HG02678 (cell line): ENCODE results near the gene RTCA.
"Not testable (repeated sequence)": the region's sequence is repeated elsewhere in the genome, so short reads cannot be mapped to it uniquely, and the experiment has no call there.

ENCODE experiments used
- ATAC-seq: cut with Tn5 transposase; IDR thresholded peaks from one replicate; pipeline ENCODE4 v1.9.1; 2021; ENCODE audit warnings: mild to moderate bottlenecking, moderate library complexity; ENCODE audit not compliant: unreplicated experiment

Gene RTCA

DNA sequence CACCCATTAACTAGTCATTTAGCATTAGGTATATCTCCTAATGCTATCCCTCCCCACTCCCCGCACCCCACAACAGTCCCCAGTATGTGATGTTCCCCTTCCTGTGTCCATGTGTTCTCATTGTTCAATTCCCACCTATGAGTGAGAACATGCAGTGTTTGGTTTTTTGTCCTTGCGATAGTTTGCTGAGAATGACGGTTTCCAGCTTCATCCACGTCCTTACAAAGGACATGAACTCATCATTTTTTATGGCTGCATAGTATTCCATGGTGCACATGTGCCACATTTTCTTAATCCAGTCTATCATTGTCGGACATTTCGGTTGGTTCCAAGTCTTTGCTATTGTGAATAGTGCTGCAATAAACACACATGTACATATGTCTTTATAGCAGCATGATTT is 7.6 kb upstream of the RTCA start:
- ATAC-seq, result not testable (repeated sequence)

DNA sequence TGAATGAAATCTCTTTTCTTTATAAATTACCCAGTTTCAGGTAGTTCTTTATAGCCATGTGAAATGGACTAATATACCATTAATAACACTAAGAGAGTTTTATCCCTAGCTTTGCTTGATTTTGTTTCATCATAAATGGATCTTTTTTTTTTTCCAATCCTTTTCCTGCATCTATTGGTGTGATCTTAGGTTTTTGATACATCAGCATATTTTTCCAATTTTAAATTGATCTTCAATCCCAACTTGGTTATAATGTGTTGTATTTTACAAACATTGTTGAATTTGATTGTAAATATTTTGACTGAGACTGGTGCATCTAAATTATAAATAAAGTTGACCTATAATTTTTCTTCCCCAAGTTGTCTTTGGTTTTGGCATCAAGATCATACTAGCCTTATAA is 4.3 kb upstream of the RTCA start:
- ATAC-seq, result no peak

DNA sequence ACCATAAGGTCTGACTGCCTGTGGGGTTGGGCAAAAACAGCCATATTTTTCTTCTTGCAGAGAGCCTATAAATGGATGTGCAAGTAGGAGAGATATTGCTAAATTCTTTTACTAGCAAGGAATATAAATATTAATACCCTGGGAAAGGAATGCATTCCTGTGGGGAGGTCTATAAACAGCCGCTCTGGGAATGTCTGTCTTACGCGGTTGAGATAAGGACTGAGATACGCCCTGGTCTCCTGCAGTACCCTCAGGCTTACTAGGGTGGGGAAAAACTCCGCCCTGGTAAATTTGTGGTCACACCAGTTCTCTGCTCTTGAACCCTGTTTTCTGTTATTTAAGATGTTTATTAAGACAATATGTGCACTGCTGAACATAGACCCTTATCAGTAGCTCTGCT is 1.9 kb upstream of the RTCA start:
- not testable (repeated sequence) for ATAC-seq

DNA sequence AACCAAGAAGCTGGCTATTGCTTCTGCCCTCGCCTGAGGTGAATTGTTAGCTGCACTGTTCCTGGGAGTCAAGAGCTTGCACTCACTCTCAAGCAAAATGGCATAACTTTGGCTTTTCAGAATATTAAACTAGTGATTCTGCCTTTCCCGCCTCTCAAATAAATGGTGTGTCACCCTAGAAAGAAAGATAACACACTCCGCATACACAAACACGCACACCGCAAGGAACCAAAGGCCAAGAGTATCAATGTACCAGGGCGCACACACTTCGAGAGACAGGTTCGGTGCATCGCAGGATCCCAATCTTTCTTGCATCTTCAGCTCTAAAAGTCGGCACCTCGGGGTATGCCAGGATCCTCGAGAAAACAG is 470 bp upstream of the RTCA start:
- ATAC-seq, result peak; percentile 29

DNA sequence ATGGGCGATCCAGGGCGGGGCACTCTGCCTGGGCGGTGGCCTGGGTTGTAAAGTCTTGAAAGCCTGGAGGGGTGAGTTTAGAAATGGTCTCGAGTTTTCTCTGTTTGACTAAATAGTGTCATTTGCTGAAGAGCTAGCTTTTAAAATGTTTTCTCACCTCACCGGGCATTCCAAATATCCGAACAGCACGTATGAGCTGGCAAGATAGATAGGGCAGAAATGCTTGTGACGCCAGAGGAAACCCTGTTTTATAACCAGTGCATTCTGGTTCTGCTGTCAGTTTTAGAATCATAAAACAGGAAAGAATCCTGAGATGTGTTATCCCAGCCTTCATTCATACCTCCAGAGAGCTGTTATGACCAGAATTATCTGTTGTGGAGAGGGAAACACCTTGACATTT is 725 bp downstream of the RTCA start:
- peak; percentile 16 for ATAC-seq

DNA sequence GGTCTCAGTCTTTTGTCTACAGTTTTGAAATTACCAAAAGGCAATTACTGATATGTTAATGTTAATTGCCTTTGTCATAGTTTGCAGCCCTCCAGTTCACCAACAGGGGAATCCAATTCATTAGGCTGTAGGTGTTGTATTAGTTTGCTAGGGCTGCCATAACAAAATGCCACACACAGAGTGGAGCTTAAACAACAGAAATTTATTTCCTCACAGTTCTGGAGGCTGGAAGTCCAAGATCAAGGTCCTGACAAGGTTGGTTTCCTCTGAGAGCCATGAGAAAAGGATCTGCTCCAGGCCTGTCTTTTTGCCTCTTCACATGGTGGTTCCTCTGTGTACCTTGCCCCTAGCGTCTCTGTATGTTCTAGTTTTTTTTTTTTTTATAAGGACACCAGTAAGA is 1.3 kb downstream of the RTCA start:
- ATAC-seq, result no peak

DNA sequence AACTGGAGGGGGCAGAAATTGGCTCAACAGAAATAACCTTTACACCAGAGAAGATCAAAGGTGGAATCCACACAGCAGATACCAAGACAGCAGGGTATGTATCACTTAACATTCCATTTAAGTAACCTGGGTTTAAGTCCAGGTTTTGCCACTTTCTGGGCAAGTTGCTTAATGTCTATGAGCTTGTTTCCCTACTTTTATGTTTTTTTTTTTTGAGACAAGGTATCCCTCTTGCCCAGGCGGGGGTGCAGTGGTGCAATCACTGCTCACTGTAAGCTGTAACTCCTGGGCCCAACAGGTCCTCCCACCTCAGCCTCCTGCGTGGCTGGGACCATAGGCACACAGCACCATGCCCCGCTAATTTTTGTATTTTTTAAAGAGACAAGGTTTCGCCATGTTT is 2.2 kb downstream of the RTCA start:
- ATAC-seq, result no peak

DNA sequence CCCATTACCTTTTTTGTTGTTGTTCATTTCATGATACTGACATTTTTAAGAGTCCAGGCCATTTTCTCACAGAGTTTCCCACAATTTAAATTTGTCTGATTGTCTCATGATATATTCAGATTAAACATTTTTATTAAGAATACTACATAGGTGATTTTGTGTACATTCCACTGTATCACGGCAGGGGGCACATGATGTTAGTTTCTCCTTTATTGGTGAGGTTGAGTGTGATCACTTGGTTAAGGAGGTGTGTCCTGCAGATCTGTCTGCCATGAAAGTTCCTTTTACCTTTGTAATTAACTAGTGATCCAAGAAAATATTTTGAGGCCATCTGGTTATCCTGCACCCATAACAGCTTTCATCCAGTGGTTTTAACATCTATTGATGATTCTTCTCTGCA is 11.8 kb downstream of the RTCA start:
- ATAC-seq, result no peak

DNA sequence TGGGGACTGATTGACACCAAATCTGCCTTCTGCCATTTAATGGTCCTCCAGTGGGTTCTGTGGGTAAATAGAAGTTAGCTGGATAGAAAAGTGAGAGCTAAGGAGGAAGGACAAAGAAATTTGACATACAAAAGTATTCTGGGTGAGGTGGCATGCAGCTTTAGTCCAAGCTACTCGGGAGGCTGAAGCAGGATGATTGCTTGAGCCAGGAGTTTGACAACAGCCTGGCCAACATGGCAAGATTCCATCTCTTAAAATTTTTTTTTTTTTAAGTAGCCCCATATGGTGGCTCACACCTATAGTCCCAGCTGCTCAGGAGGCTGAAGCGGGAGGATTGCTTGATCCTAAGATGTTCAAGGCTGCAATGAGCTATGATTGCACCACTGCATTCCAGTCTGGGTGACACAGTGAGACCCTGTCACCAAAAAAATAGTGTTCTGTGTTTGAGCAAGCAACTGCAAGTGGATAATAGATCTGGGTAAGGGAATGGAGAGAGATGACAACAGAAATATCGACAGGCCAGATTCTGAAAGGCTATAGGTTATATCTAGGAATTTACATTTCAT is 13.4 kb downstream of the RTCA start:
- no peak for ATAC-seq

DNA sequence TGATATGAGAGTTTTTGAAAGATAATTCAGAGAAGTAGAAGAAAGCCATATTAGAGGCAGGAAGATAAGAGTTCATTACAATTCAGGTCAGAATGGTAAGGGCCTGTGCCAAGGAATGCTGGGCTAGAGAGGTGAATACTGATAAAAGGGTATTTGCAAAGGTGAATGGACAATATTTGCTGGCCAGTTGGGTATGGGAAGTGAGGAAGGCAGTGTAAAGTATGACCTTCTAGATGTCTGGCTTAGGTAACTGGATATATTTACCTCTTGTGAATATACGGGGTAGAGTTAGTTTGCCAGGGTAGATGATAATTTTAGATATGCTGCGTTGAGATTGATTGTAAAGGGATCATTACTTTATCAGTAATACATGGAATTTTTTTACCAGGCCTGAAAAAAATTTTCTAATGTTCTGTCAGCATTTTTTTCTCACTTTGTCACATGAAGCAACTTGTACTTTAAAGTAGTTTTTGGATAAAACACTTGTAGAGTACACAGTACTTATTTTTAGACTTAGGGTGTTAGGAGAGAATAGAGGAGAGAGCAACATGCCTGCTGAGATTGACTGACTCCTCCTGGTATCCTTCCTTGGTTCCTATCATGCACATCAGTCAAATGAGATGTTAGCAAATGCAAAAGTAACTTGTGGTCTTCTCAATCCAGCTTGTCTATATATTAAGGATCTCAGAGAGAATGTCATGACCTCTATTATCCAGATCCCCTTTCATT is 14.1 kb downstream of the RTCA start:
- ATAC-seq, result no peak

DNA sequence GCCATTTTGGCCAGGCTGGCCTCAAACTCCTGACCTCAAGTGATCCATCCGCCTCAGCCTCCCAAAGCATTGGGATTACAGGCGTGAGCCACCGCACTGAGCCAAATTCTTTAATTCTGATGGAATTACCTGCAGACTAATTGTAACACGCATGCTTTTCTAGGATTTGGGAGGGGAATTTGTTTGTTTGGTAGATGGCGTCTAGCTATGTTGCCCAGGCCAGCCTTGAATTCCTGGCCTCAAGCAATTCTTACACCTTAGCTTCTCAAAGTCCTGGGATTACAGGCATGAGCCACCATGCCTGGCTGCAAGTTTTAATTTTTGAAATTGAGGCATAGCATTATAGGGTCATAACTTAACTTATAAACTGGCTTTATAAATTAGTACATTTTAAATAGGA is 18.6 kb downstream of the RTCA start:
- no peak for ATAC-seq

DNA sequence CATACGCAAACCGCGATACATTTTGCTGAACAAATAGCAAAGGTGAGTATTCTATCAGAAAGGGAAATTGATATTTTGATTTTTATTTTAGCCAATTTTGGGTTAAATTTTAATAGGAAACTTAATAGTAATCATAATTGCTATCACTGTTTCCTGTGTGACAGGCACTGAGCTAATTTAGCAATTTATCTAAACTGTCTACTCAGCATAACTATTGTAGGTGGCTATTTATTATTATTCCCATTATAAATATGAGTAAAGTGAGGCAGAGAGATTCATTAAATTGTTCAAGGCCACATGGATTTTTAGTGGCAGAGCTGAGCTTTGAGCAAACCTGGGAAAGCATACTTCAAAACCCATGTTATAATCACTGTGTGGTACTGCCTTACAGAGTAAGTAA is 21.1 kb downstream of the RTCA start:
- ATAC-seq, result no peak

DNA sequence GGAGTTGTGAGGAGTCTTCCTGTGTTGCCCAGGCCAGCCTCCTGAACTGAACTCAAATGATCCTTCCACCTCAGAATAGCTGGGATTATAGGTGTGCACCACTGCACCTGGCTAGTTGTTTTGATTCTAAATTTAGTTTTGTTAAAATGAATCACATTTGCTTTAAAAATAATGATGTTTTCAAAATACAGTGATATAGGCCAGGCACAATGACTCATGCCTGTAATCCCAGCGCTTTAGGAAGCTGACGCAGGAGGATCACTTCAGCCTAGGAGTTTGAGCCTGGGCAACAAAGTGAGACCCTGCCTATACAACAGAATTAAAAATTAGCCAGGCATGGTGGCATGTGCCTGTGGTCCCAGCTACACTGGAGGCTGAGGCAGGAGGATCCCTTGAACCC is 24.3 kb downstream of the RTCA start:
- no peak for ATAC-seq

DNA sequence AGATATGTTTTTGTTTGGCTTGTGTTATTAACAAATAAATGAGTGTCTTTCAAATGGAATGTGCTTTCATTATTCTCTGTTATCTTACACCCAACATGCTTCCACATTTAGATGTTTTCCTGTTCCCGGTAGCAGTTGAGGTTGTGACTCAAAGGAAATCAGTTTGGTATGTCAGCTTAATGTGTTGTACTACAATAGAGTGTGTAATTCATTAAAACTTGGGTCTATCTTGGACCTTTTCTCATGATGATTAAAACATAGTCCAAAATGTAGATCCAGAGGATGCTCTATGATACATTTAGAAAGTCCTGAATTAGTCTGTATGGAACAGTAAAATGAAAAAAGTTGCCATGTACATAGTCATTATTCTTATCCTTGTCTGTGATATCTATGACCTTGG is 26.7 kb downstream of the RTCA start:
- no peak for ATAC-seq

DNA sequence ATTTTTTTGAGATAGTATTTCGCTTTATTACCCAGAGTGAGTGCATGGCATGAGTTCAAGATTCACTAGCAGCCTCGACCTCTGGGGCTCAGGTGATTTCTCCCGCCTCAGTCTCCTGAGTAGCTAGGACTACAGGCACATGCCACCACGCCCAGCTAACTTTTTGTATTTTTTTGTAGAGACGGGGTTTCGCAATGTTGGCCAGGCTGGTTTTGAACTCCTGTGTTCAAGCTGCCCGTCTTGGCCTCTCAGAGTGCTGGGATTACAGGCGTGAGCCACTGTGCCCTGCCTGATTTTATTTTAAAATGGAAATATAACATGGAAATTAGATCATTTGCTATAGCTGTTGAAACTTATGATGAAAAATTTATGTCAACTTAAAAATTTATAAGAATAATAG is 30.1 kb downstream of the RTCA start:
- no peak for ATAC-seq

DNA sequence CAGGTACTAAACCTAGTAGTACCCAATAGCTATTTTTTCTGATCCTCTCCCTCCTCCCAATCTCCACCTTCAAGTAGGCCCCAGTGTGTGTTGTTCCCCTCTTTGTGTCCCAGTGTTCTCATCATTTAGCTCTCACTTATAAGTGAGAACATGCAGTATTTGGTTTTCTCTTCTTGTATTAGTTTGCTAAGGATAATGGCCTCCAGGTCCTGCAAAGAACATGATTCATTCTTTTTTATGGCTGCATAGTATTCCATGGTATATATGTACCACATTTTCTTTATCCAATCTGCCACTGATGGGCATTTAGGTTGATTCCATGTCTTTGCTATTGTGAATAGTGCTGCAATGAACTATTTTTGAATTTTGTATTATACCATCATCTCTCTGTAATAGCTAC is 31.0 kb downstream of the RTCA start:
- not testable (repeated sequence) for ATAC-seq

DNA sequence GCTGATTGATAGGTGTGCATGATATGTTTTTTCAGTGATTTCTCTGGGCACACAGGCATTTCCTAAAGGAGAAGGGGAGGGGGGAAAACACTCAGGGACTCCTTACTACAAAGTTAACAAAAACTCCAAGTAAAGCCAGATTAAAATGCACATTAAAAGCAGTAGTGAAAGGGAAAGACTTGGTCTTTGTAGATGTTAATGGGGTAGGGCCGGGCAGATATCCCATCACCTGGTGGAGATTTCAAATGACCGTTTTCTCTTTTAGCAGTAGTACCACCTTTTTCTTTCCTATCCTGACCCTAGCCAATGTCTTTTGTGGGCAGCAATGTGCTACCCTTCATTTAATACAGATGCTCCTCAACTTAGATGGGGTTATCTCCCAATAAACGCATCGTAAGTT is 32.5 kb downstream of the RTCA start:
- ATAC-seq, result no peak

DNA sequence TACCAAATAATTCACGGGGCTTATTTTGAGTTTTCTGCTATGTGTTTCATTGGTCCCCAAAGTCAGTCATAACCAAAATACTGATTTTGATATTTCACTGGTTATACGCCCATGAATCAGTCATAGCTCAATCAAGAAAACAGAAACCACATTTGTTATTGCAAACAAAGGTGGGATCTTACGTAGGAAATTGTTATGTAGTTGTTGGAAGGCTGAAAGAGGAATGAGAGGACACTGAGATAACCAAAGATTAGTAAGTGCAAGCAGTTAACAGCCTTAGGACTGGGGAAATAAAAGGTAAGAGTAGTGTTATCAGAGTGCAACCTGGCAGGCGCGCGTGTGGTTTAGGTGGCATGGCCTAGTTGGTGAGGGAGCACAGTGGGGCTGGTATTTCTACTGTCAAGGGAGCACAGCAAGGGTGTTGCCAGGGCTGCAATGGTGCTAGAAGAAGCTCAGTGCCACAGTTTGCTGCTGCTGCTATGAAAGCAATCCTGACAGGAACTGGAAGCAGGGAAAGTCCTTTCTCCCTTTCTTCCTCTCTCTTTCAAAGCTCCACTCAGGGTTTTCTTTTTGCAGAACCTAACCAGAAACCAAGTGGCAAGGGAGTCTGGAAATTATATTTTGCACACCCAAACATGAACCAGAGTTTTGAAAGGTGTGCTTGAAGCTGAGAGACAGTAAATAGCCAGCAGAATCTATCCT is 33.7 kb downstream of the RTCA start:
- ATAC-seq, result no peak

DNA sequence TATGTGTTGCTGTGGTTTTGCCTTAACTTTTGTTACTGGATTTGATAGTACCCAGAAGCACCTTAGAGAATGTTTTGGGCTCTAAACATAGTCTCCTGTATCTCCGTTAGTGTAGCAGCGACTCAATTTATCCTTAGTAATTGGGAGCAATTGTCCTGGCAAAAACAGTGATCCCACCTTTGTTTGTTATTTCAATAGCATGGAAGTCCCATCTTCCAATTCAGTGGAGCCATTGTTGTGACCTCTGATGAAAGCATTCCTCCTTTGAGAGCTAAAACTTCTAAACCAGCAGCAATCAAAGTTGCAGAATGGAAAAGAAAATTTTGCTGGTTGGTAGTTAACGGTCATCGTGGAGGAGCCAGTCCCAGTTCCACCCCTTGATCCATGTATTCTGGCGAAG is 34.7 kb downstream of the RTCA start:
- no peak for ATAC-seq

DNA sequence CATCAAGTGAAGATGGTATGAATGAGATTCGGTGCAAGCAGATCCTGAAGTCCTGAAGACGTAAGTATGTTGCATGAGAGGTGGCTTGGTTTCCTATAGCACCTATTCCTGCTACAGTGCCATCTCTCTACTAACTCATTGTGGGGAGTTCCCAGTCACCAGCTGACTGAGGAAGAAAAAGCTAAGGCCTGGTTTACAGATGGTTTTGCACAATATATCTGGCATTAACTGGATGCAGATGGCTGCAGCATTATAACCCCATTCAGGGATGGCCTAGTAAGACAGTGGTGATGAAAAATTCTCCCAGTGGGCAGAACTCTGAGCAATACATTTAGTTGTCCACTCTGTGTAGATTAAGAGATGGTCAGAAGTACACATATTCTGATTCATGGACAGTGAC is 36.7 kb downstream of the RTCA start:
- ATAC-seq, result no peak

DNA sequence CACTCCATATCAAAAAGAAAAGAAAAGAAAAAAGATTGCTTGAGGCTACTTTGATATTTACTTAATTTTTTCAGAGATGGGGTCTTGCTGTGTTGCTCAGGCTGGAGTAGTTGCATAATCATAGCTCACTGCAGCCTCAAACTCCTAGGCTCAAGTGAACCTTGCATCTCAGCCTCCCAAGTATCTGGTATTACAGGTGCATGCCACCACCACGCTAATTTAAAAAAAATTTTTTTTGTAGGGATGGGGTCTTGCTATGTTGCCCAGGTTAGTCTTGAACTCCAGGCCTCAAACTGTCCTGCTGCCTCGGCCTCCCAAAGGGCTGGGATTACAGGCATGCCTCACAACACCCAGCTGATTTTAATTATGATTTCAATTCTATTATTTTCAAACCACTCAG is 38.2 kb downstream of the RTCA start:
- no peak for ATAC-seq

DNA sequence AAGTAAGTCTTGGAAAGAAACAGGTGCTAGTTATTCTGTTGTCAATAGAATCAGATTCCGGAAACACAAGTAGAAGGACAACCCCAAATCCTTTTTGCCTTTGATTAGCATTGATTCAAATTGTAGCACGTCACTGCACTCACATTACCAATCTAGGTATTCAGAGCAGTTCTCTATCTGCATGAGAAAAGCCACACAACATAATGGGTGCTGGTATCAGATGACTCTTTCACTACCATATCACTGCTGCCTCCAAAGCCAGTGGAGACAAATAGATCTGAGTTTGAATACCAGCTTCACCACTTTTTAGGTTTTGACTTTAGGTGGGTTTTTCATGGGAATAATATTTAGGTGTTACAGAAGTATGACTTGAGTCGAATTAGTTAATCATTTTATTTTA is 38.9 kb downstream of the RTCA start:
- no peak for ATAC-seq

DNA sequence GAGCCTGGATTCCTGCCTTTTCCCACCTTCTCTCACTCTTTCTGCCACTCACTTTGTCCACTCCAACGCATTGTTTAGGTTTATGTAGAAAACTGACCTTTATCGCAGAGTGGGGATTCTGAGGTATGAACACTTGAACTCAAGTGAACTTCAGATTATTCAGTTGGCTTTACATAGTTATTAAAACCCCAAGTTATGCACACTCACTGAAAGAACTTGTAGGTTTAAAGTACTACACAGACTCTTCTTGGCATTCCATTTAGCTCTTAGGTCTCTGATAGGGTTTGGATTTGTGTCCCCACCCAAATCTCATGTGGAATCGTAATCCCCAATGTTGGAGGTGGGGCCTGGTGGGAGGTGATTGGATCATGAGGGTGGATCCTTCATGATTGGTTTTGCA is 39.9 kb downstream of the RTCA start:
- no peak for ATAC-seq
